ENCODE measurements around the gene LRRC75A.
"Not testable (repeated sequence)": the region's sequence is repeated elsewhere in the genome, so short reads cannot be mapped to it uniquely, and the experiment has no call there.

LRRC75A gene

DNA sequence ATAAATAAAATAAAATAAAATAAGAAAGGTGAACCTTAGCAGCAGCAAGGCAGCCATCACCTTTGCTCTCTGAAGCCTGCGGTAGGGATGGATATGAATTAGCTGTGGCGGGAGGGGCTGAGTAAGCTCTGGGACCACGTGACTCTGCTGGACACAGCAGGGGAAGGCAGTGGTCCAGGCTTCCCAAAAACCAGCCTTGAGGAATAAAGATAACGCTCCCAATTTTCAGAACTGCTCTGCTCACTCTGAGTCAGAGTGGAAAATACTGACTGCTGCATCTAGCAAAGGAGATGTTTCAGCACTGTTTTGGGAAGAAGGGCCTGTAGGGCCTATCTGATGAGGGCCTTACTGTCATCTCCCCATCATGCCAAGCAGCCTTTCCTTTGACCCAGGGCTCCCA lies 96.1 kb downstream of the LRRC75A start:
- not testable (repeated sequence) for DNase-seq

GRCh38 chr17:16392491-16392890 lies 99.5 kb downstream of the LRRC75A start:
- DNase-seq, result not testable (repeated sequence)
